HG03135 (cell line): Measurements from ENCODE around the gene ZNF879.

Experiments used
- ATAC-seq: cut with Tn5 transposase; IDR thresholded peaks from one replicate; pipeline ENCODE4 v1.9.1; 2021; ENCODE audit warnings: mild to moderate bottlenecking, moderate library complexity; ENCODE audit not compliant: unreplicated experiment

ZNF879 gene

GRCh38 chr5:179023528-179024189 lies at the start of gene ZNF879:
Gene ZNF879, plus strand, starts transcription at chr5:179023804. Its CDS starts 1,201 bp downstream, at chr5:179025005.
- ATAC-seq = peak; percentile 66

- no peak for ATAC-seq
Observed at GRCh38 chr5:178981381-178981780, 42.2 kb upstream of the ZNF879 start.

- no peak for ATAC-seq
Observed at GRCh38 chr5:178982941-178983340, 40.7 kb upstream of the ZNF879 start.

- no peak for ATAC-seq
Observed at GRCh38 chr5:178983728-178984127, 39.9 kb upstream of the ZNF879 start.

GRCh38 chr5:178984145-178985072 lies 39.2 kb upstream of the ZNF879 start:
- no peak for ATAC-seq

GRCh38 chr5:178986326-178986960 lies 37.2 kb upstream of the ZNF879 start:
- ATAC-seq = no peak

- ATAC-seq = no peak
Observed at GRCh38 chr5:178988436-178989220, 35.0 kb upstream of the ZNF879 start.

- no peak for ATAC-seq
Observed at GRCh38 chr5:178989311-178989710, 34.3 kb upstream of the ZNF879 start.

GRCh38 chr5:178990491-178990890 lies 33.1 kb upstream of the ZNF879 start:
- no peak for ATAC-seq

GRCh38 chr5:178991190-178992145 lies 32.1 kb upstream of the ZNF879 start:
- ATAC-seq = no peak

GRCh38 chr5:178992291-178992895 lies 31.2 kb upstream of the ZNF879 start:
- no peak for ATAC-seq

GRCh38 chr5:178993236-178993765 lies 30.3 kb upstream of the ZNF879 start:
- ATAC-seq = no peak

GRCh38 chr5:178993955-178994579 lies 29.5 kb upstream of the ZNF879 start:
- no peak for ATAC-seq

GRCh38 chr5:178994580-178995340 lies 28.8 kb upstream of the ZNF879 start, which contains the start of gene GRM6:
Gene GRM6, minus strand, starts transcription at chr5:178995320. Its CDS starts 376 bp downstream, at chr5:178994944.
- ATAC-seq = no peak

GRCh38 chr5:178995341-178995690 lies 28.3 kb upstream of the ZNF879 start:
- no peak for ATAC-seq

- no peak for ATAC-seq
Observed at GRCh38 chr5:178996156-178996555, 27.4 kb upstream of the ZNF879 start.

- no peak for ATAC-seq
Observed at GRCh38 chr5:178997191-178997590, 26.4 kb upstream of the ZNF879 start.

GRCh38 chr5:178998441-178998840 lies 25.2 kb upstream of the ZNF879 start:
- ATAC-seq = no peak
